ENCODE results near the gene MMP7.

MMP7 gene, protein sequence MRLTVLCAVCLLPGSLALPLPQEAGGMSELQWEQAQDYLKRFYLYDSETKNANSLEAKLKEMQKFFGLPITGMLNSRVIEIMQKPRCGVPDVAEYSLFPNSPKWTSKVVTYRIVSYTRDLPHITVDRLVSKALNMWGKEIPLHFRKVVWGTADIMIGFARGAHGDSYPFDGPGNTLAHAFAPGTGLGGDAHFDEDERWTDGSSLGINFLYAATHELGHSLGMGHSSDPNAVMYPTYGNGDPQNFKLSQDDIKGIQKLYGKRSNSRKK

GRCh38 chr11:102530558-102530957, at the start of gene MMP7:
Gene MMP7 (minus strand): TSS chr11:102530747. CDS start chr11:102530700, 47 bp downstream.
- peak; percentile 70 for DNase-seq

- no peak for DNase-seq
Observed at GRCh38 chr11:102577723-102578122, 47.2 kb upstream of the MMP7 start.

DNA sequence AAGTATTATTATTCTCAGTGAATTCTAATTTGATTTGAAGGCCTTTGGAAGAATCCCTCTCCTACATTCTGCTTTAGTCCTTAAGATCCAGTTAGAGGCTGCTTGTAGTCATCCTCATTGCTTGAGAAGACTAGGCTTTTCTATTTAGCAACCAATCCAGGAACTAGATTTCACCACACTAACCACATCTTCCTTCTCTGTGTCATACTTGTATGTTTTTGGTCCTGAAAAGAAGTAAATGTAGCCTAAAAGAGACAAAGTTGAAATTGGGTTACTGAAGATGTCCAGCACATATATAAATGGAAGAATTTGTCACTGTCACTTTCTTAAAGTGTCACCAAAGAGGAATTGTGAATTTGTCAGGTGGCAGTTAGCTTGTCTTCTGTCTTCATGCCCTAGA, 46.6 kb upstream of the MMP7 start:
- DNase-seq, result peak; percentile 58

GRCh38 chr11:102576350-102576749, 45.8 kb upstream of the MMP7 start:
- peak; percentile 53 for DNase-seq

GRCh38 chr11:102575012-102575411, 44.5 kb upstream of the MMP7 start:
- no peak for DNase-seq

DNA sequence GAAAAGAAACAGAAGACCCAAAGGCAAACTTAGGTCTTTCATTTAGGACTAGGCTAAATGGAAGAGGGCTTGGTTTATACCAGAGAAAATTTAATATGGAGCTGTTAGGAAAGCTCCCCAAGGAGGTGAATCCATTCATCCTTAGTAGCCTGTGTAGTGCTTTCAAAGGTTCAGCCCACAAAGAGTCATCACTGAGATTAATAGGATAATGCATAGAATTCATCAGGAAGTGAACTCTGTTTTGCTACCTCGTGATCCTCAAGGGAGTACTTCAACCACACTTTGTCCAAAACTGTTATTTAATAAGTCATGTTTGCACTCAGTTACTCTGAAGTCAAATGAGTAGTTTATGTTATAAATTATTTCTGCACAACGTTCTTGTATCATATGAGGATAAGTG, 43.3 kb upstream of the MMP7 start:
- no peak for DNase-seq

DNA sequence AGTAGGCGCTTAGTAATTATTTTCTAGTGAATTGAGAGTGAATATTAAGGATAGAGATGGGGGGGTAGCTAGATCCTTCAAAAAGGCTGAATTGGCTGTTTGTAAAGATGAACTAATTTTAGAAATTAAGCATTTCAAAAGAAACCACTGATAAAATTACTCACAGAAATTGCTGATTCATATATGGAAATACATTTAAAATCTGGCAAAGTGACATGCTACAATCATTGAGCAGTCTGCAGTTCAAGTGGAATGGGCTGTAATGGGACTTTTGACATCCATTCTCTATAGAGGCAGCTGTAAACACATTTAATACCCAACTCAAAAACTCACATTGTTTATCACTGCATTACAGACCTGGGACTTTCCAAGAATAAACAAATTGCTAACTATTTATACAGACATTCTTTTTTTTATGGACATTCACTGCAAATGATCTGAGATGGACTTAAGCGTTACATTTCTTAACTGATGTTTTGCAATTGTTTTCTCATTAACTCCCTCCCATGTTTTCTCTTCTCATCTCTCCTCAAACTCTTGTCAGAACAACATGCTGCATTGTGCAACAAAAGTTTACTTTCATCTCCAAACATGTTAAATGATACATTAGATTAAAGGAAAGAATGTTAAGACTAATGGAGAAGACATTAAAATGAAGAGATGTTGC, 42.1 kb upstream of the MMP7 start:
- no peak for DNase-seq

- DNase-seq, result no peak
Observed at GRCh38 chr11:102568851-102569250, 38.3 kb upstream of the MMP7 start.

- DNase-seq, result no peak
Observed at GRCh38 chr11:102566112-102566511, 35.6 kb upstream of the MMP7 start.

DNA sequence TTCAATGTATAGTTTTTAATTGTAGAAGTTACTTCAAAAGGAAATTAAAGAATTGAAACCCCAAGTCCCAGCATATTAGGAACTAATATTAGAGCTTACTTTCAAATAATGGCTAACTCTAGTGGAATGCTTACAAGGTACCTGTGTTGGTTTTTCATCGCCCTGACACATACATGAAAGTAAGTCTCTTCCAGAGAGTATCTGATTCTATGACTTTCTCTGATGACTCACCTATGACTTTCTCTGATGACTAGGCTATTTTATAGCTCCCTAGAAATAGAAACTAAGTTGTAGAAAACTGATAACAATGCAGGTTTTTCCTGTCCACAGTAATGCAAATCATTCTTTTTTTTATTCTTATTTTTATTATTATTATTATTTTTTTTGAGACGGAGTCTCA, 33.6 kb upstream of the MMP7 start:
- no peak for DNase-seq

GRCh38 chr11:102561636-102562035, 31.1 kb upstream of the MMP7 start:
- DNase-seq, result no peak

GRCh38 chr11:102560555-102561011, 30.0 kb upstream of the MMP7 start:
- peak; percentile 90 for DNase-seq

DNA sequence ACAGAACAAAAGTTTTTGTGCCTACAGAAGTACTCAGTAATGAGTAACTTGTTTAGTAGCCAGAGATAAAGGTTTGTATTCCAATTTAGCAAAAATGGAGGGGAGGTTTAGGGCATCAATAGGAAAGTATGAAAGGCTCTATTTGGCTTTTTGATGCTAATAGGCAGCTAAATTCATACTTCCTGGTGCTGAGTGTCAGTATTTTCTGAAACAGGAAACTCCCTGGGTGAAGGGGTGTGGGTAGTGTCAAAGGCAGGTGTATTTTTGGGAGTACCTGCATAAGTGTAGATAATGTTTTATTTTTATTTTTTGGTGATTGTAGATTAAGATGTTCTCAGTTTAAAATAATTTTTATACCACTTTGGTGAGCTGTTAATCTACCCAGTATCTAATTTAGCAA, 29.3 kb upstream of the MMP7 start:
- DNase-seq, result no peak

- DNase-seq, result no peak
Observed at GRCh38 chr11:102555091-102555490, 24.5 kb upstream of the MMP7 start.

GRCh38 chr11:102553835-102554282, 23.3 kb upstream of the MMP7 start:
- DNase-seq, result no peak

DNA sequence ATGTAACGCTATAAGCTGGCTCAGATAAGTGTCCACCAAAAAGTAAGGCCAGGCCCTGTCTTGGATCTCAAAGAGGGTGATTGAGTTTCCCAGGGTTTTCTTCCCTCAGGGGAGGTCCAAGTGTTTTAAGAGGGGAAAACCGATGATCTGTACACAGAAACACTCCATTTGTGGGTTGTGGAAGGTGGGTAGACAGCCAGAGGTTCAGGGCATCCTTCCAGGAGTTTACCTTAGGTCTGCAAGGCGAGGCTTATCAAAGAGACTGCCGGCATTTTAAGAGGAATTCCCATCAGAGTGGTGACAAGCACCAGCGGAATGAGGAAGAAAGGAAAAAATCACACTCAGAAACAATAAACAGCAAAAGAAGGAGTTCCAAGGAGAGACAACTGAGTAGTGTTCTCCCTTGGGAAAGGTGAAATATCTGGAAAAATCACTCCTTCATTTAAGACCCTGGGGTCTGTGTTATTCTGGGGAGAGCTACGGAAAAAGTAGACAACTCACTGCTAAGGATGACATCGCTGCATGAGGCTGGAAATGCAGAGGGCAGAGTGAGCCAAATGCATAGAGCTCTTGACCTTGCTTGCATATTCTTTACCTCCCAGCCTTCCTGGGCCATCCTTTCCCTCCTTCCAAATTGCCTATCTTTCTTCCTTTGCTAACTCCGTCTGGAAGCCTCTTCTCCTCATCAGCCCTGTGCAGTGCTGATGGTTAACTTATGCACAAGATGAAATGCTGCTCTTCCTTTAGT, 22.1 kb upstream of the MMP7 start:
- no peak for DNase-seq

GRCh38 chr11:102552020-102552419, 21.5 kb upstream of the MMP7 start:
- no peak for DNase-seq

- no peak for DNase-seq
Observed at GRCh38 chr11:102551169-102551781, 20.7 kb upstream of the MMP7 start.

GRCh38 chr11:102546923-102547471, 16.4 kb upstream of the MMP7 start:
- DNase-seq, result peak; percentile 28

DNA sequence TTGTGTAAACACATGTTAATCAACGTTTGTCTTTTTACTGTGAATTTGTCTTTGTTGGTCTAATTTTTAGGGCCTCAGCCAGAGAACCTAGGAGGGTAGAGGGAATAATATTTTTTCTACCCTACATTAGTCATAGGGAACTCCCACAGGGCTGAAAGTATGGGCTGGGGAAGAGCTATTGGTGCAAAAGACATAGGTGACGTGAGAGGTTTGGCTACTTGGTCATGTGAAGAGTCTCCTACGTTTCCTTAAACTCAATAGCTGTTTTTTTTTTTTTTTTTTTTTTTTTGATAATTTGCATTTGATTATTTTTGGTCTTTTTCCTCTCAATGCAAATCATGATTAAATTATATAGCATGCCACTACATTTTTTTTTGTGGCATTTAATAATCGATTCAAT, 15.9 kb upstream of the MMP7 start:
- no peak for DNase-seq

DNA sequence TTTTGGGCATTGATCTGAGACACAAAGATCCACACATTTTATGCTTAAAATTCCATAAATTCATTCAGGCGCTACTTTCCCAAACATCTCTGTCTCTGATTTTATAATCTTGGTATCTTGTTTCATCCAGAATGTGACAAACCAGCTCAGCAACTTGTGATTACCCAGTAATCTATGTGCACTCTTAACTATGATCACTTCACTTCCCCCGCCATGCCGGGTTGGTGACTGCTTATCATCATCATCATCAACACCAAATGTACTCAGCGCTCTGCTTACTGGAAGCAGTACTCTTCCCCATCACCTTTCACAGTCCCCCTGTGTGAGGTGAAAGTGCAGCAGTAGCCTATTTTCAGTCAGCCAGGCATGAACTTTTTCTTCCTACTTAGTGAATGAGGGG, 15.2 kb upstream of the MMP7 start:
- no peak for DNase-seq

DNA sequence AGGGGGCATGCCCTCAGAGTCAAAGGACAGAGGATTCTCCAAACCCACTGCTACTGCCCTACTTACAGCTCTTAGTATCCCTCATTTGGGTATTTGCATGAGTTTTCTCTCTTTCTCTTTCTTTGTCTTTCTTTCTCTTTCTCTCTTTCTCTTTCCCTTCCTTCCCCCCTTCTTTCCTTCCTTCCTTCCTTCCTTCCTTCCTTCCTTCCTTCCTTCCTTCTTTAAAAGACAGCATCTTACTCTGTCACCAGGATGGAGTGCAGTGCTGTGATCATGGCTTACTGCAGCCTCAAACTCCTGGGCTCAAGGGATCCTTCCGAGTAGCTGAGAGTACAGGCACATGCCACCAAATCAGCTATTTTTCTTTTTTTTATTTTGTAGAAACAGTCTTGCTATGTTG, 14.0 kb upstream of the MMP7 start:
- DNase-seq, result no peak

- DNase-seq, result no peak
Observed at GRCh38 chr11:102539567-102539966, 9.0 kb upstream of the MMP7 start.

Measured in KG1 (cell line).